HG03378 (cell line): ENCODE measurements around the gene SNX15.
"Not testable (repeated sequence)": the region's sequence is repeated elsewhere in the genome, so short reads cannot be mapped to it uniquely, and the experiment has no call there.

Experiments
- ATAC-seq: cut with Tn5 transposase; IDR thresholded peaks from one replicate; pipeline ENCODE4 v1.9.1; 2021; ENCODE audit warnings: mild to moderate bottlenecking, moderate library complexity; ENCODE audit not compliant: unreplicated experiment

The SNX15 gene

DNA sequence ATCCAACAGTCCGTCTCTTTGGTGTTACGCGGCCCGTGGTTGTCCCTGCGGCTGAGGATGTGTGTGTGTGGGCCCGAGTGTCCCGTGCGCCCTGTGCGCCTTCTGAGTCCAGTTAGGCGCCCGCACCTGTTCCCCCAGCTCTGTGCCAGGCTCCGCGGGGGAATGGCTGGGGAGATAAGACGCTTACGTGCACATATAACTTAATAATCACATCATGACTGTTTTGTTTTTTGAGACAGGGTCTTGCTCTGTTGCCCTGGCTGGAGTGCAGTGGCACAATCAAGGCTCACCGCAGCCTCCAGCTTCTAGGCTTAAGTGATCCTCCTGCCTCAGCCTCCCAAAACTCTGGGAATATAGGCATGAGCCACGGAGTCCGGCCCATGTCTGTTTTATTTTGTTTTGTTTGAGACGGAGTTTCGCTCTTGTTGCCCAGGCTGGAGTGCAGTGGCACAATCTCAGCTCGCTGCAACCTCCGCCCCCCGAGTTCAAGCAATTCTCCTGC is 12.5 kb upstream of the SNX15 start:
- ATAC-seq = no peak

DNA sequence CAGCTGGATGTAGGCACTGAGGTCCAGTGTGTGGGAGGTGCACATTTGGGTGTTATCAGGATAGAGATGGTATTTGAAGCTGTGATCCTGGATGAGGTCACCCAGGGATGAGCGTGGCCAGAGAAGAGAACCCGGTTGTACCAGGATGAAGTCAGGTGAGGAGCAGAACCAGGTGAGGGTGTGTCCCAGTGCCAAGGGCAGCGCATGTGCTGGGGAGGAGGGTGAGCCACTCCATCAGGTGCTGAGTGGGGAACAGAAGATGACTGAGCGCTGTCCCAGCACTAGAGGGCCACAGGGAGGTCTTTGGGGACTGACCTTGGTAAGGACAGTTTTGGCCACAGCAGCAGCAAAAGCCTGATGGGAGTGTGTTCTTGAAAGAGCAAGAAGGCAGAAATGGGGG is 10.5 kb upstream of the SNX15 start:
- ATAC-seq = no peak

DNA sequence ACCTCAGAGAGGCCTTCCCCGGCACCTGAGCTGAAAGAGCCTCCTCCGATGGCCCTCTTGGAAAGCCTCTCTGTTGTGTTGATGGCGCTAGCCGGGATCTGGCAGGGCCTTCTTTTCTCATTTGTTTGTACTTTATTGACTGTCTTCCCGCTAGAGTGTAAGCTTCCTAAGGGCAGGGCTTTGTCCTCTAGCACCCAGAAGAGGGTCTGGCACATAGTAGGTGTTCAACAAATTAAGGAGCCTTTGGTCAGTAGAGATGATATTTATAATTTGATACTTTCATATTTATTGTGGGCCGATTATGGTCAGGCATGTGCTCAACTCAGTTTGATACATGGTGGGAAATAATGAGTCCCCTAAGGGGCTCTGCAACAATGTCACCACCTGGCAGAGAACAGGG is 9.3 kb upstream of the SNX15 start:
- no peak for ATAC-seq

DNA sequence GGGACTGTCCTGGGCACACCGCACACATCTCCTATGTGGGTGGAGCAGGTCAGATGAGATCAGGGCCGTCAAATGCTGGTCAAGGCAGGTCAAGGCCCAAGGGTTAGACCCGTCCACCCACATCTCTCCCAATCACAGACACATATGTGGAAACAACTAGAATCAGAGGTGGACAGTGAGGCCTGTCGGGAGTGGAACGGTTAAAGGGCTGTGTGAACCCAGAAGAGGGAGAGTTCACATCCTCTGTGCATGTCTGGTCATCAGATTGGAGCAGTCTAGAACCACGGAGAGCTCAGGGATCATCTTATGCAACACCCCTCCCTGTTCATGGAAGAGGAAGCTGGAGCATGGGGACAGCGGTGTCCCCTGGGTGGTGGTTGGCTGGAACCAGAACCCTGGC is 7.4 kb upstream of the SNX15 start:
- ATAC-seq = no peak

DNA sequence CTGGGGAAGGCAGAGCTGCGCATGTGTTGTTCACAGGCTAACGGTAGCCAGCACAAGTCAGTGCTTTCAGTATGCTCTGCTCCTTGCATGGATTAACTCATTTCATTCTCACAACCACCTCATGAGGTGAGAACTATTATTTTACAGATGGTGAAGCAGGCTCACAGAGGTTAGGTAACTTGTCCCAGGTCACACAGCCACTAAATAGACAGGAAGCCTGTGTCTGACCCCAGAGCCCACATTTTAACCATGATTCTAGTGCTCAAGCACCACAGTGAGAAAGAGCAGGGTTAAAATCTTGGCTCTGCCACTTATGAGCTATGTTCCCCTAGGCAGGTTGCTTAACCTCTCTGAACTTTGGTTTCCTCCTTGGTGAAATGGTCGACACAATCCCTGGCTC is 6.2 kb upstream of the SNX15 start:
- ATAC-seq = no peak

DNA sequence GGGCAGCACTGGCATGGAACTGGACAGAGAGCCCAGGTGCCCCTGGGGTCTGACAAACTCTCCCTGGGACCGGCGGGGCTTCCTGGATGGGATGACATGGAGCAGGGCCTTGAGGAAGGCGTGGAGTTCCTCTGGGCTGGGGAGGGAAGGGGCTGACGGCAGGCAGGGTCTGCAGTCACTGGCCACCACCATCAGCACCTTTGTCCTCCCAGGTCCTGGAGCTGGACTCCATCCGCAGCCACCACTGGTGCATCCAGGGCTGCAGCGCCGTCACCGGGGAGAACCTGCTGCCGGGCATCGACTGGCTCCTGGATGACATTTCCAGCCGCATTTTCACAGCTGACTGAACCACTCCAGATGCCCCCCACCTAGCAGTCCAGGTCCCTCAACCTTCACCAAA is 5.7 kb upstream of the SNX15 start:
- no peak for ATAC-seq

DNA sequence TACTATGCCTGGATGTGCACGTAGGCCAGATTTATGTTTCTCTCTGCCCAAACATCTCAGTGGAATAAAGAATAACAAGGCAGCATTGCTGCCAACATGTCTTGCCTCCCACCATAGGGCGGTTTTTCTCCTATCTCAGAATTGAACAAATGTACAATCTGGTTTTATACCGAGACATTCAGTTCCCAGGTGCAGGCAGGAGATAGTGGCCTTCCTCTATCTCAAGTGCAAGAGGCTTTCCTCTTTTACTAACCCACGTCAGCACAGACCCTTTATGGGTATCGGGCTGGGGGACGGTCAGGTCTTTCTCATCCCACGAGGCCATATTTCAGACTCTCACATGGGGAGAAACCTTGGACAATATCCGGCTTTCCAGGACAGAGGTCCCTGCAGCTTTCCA is 3.7 kb upstream of the SNX15 start:
- ATAC-seq = not testable (repeated sequence)

DNA sequence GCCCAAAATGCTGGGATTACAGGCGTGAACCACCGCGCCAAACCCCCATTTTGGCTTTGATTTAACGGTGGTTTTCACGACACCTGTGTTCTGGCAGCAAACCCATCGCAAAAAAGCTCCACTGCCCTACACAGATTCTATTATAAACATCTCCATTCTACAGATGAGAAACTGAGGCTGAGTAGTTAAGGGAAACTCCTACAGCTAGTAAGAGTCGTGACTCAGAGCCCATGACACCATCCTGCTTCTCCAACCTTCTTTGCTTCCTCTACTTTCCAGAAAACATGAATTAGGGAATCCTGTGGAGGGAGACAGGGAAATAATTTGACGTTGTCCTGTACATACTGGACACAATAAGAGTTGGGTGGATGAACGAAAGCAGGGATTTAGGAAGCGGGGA is 429 bp upstream of the SNX15 start:
- no peak for ATAC-seq

DNA sequence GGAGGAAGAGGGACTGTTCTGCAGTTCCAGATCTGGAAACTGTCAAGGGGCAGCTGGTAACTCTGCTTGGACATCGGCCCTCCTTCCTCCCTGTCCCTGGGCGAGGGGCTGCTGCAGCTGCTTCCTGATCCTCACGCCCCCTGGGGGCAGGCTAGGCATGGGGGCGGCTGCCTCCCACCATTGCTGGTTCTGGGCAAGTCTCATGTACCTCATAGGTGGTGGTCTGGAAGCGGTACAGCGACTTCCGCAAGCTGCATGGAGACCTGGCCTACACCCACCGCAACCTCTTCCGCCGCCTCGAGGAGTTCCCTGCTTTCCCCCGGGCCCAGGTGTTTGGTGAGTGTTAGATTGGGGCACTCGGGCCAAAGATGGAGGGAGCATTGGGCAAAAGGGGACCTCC is 5.0 kb downstream of the SNX15 start:
- ATAC-seq = no peak

DNA sequence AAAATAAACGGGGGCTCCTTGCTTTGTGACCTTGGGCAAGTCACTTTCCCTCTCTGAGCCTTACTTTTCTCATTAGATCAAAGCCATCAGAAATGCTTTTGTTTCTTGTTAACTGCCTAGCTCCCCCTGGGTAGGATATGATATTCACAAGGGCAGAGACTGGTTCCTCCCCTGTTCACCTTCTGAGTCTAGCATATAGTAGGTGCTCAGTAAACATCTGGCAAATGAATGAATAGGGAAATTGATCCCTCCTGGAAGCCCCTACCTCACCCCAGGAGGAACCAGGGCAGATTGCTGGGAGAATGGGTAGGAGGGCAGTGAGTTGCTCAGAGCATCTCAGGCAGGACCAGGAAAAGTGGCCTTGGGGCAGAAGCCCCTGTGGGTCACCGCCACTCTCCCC is 7.2 kb downstream of the SNX15 start:
- no peak for ATAC-seq

DNA sequence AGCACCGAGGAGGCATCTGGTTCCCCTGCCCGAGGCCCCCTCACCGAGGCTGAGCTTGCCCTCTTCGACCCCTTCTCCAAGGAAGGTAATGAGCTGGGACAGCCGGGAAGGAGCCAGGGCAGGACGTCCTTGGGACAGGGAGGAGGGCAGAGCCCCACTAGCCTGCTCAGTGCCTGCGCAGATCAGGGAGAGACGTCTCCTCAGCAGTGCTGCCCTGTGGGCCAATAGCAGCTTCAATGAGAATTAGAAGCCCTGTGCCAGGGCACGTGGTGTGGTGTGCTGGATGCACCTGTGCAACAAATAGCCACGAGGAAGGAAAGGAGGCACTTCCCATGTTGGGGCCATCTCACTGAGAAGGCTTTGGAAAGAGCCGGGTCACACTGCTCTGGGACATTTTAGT is 8.3 kb downstream of the SNX15 start:
- ATAC-seq = no peak

DNA sequence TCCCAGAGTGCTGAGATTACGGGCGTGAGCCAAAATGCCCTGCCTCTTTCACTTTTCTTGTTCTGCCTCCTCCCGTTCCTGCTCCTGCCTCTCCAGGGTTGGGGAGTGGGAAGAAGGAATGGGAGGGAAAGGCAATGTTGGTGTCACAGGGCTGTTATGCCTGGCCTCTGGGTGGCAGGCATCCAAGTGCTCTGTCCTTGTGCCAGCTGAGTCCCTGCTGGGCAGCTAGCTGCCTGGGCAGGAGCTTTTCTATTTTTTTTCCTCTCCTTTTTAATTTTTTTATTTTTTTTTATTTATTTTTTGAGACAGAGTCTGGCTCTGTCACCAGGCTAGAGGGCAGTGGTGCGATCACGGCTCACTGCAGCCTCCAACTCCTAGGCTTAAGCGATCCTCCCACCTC is 9.7 kb downstream of the SNX15 start:
- ATAC-seq = no peak

DNA sequence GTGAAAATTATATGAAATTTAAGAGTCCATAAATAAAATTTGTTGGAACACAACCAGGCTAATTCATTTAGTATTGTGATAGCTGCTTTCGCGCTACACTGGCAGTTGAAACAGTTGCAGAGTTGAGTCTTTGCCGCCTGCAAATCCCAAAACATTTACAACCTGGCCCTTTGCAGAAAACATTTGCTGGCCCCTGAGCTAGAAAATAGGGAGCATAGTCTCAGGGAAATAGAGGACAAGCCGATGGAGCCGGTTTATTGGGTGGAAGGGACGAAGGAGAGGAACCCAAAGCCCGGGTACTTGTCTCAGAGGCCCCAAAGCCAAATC is 13.2 kb downstream of the SNX15 start:
- ATAC-seq = no peak

DNA sequence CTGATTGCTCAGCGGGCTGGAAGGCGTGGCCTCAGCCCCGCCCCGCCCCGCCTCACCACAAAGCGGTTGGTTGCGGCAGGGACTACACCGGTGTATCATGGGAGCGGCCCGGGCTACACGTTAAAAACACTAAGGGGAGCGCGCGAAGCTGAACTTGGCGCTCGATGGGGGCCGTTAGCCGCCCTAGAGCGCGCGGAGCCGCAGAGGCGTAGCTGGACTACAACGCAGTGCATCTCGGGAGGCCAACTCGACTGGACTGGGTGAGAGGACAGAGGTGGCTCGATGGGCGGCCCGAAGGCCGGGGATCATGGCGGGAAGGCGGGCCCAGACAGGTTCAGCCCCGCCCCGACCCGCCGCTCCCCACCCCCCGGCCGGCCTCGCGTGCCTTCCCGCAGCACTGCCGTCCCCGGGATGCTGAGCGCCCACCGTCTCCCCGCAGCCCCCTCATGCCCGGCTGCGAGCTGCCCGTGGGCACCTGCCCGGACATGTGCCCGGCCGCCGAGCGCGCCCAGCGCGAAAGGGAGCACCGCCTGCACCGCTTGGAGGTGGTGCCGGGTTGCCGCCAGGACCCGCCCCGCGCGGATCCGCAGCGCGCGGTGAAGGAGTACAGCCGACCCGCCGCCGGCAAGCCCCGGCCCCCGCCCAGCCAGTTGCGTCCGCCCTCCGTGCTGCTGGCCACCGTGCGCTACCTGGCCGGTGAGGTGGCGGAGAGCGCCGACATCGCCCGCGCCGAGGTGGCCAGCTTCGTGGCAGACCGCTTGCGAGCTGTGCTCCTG is 13.8 kb downstream of the SNX15 start, which contains the start of gene SAC3D1:
SAC3D1 (plus strand) TSS at position 364 of the 776 bp plus-strand sequence; CDS start at position 447, 83 bp downstream.
- ATAC-seq = peak; percentile 75

DNA sequence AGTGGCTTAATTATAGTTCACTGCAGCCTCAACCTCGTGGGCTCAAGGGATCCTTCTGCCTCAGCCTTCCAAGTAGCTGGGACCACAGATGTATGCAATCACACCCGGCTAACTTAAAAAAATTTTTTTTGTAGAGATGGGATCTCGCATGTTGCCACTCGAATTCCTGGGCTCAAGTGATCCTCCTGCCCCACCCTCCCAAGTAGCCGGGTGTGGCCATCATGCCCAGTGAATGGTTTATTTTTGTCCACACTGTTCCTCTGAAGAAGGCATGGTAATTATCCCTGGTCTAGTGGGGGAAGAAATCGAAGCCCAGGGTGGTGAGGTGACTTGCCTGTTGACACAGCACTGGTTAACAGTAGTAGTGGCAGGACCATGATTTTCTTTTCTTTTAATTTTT is 15.7 kb downstream of the SNX15 start:
- ATAC-seq = no peak

DNA sequence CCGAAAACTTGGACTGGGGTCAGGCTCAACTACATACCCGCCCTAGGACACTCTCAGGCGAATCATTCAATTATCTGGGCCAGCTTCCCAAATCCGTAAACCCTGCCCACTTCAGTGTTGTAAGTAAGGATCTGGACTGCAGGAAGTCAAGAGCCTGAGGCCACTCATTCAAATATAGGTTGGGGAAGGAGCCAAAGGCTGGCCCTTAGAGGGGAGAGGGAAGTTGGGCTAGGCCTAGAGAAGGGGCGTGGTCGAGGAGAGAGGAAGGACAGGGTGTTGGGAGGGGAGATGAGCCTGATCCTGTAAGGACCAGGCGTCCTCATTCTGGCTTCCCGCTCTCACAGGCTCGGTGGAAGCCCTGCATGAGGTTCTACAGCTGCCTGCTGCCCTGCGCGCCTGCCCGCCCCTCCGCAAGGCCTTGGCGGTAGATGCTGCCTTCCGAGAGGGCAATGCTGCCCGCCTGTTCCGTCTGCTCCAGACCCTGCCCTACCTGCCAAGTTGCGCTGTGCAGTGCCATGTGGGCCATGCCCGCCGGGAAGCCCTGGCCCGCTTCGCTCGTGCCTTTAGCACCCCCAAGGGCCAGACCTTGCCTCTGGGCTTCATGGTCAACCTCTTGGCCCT is 16.8 kb downstream of the SNX15 start:
- no peak for ATAC-seq

DNA sequence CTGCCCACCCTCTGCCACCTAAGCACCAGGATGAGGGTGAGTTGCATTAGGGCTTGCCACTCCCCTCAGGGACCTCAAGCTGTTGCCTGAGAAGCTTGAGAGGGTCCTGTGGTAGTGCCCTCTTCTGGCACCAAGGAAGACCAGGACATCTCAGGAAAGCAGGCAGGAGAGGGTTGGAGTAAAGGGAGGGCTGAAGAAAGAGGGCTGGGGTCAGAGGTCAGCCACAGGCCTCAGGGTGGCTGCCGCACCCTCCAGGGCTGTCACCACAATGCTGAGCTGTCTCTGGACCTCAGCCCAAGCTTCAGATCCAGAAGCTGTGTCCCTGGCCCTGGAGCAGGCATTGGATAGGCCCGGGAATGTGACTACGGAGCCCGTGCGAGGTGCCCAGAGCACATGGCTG is 17.8 kb downstream of the SNX15 start:
- ATAC-seq = no peak

DNA sequence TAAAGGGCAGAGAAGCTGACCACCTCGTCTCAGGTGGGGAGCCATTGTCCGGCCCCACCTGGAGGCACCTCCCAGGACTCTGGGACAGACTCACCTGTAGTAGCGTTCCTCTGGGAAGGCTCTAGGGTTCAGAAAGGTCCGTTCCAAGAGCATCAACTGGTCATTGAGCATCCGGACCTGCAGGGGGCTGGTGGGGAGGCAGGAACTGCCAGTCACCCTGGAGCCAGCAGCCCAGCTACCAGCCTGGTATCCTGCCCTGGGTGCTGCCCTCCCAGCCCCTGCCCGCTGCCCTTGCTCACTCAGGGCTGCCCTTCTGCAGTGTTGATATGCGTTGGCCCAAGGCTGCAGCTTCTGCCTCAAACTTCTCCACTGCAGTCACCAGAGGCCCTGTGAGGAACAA is 18.5 kb downstream of the SNX15 start:
- no peak for ATAC-seq

DNA sequence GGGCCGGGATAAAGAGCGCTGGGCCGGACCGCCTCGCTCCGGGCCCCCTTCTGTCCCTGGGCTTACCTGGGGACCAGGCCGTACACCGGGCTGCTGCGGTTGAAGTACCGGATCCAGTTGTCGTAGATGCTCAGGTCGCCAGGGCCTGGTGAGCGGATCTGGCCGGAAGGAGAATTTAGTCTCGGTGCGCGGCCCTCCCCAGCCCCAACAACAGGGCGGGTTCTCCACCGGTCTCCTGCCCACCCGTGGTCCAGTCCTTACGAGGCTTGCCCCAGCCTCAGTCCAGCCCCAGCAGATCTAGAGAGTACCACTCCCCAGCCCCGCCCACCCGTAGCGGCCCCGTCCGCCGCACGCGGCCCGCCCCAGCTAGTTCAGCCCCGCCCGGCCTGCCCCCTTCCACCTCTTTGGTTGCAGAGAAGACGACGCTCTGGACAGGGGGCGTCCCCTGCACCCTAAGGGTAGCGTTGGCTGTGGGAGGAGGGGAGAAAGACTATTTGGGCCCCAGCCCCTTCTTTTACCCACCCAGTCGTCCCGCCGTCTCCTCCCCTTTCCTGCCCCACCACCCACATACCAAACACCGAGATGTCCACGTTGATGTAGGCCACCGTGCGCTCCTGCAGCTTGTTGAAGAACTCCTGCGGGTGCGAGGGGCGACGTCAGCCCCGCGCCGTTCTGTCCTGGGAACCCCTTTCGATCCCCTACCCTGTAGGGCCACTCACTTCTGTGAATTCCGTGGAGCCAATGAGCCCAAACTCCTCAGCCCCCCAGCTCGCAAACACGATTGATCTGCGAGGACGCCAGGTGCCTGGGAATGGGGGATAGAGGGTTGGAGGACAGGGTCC is 20.6 kb downstream of the SNX15 start:
- no peak for ATAC-seq

DNA sequence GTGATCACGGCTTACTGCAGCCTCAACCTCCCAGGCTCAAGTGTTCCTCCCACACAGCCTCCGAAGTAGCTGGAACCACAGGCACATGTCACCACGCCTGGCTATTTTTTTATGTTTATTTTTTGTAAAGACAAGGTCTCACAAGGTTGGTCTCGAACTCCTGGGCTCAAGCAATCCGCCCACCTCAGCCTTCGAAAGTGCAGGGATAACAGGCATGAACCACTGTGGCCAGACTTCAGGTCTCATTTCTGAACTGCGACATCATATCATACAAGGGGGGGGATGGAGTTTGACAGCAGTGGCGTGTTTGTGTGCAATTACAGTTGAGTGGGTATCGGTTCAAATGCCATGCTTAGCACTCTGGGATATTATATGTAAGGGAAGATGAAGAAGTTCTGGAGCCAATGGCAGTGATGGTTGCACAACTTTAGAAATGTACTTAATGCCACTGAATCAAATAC is 24.2 kb downstream of the SNX15 start:
- ATAC-seq = no peak

DNA sequence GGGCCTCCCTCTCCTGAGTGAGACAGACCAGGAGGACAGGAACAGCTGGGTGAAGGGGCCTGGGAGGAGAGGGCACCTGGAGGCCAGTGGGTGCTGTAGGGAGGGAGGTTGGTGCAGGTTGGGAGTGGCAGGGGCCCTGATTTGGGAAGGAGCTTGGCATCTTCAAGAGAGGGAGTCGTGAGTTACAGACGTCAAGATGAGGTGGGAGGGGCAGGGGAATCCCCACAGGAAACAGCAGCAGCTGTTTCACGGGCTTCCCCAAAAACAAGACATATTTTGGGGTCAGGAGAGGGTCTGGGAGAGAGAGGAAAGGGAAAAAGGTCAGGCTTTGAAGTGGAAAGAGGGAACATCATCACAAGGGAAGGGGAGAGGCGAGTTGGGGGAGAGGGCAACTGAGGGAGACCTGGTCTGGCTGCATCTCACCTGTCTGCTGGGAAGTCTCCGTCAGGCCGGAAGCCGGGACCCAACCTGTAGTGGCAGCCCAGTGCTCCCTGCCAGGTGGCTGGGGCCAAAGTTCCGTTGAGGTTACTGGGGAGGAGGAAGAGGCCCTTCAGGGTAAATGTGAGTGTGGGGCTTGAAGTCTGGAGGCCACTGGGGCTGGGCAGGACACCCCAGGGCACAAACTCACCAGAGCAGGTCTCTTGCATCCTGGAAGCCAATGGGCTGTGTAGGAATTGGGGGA is 26.7 kb downstream of the SNX15 start:
- no peak for ATAC-seq
